ENCODE results near the gene NR1D1. TPM values are rescaled to one million over a fixed set of nuclear protein-coding genes. Genes with fewer than 3 reads are reported as not detected.

The NR1D1 gene
- total RNA-seq, 2 experiments from 2014 or later = 5.0 to 5.8 TPM

GRCh38 chr17:40056379-40057015 is 43.9 kb downstream of the NR1D1 start:
- POLR2A ChIA-PET = no interaction called here
- no peak for DNase-seq
- no peak for ATAC-seq (ENCODE audit: low read depth)
- Mint-ChIP-seq H3K36me3 (peaks cover 5% of the 10 kb centered on the region), H3K27me3 (peaks cover 11% of the 10 kb centered on the region), H3K4me1 (peaks cover 14% of the 10 kb centered on the region), H3K4me3 (peak overlapping the region; percentile 20), H3K9me3 (no peaks in the 10 kb centered on the region), H3K27ac (no peak overlapping the region)

Other genes starting within 250 kb of the NR1D1 start
- gene IKZF3, start 236.3 kb downstream of the NR1D1 start, total RNA-seq = 10 to 100 TPM; 78.5 to 83.5 TPM
- under 1 TPM in 1 of 2 experiments, not detected in 1; 0.14 TPM for gene ZPBP2, start 232.4 kb downstream of the NR1D1 start, total RNA-seq
- gene GSDMB, start 182.0 kb downstream of the NR1D1 start, total RNA-seq = 10 to 100 TPM; 67.0 to 69.8 TPM
- gene ORMDL3, start 173.0 kb downstream of the NR1D1 start, total RNA-seq = 100 to 1,000 TPM; 149 to 159 TPM
- not detected for gene LRRC3C, start 172.9 kb downstream of the NR1D1 start, total RNA-seq
- under 1 TPM in 1 of 2 experiments, not detected in 1; 0.26 TPM for gene GSDMA, start 137.6 kb downstream of the NR1D1 start, total RNA-seq
- 10 to 100 TPM; 82.5 to 87.9 TPM for gene PSMD3, start 119.8 kb downstream of the NR1D1 start, total RNA-seq
- not detected for gene CSF3, start 85.1 kb downstream of the NR1D1 start, total RNA-seq
- gene MED24, start 46.2 kb downstream of the NR1D1 start, total RNA-seq = 10 to 100 TPM; 87.0 to 89.9 TPM
- gene THRA, start 37.6 kb downstream of the NR1D1 start, total RNA-seq = 10 to 100 TPM; 19.9 to 20.3 TPM
- 100 to 1,000 TPM; 107 to 110 TPM for gene MSL1, start 21.4 kb upstream of the NR1D1 start, total RNA-seq
- gene CASC3, start 39.9 kb upstream of the NR1D1 start, total RNA-seq = 100 to 1,000 TPM; 100 to 101 TPM
- 1 to 10 TPM; 4.9 to 5.4 TPM for gene RAPGEFL1, start 76.9 kb upstream of the NR1D1 start, total RNA-seq
- gene WIPF2, start 118.7 kb upstream of the NR1D1 start, total RNA-seq = 10 to 100 TPM; 27.7 to 28.5 TPM
- gene CDC6, start 187.3 kb upstream of the NR1D1 start, total RNA-seq = 10 to 100 TPM; 67.9 to 75.2 TPM
- 10 to 100 TPM; 51.7 to 53.6 TPM for gene RARA, start 208.6 kb upstream of the NR1D1 start, total RNA-seq